GM19455 (cell line): ENCODE measurements around the gene RGS7BP.

Source experiments
- ATAC-seq: cut with Tn5 transposase; IDR thresholded peaks from one replicate; pipeline ENCODE4 v1.9.1; 2021; ENCODE audit not compliant: unreplicated experiment

Gene RGS7BP

GRCh38 chr5:64628901-64629300, 123.1 kb downstream of the RGS7BP start:
- no peak for ATAC-seq

- no peak for ATAC-seq
These were observed 124.0 kb downstream of the RGS7BP start for GRCh38 chr5:64629841-64630240.

- ATAC-seq = no peak
These were observed 126.4 kb downstream of the RGS7BP start for GRCh38 chr5:64632251-64632650.

- ATAC-seq = no peak
These were observed 129.3 kb downstream of the RGS7BP start for GRCh38 chr5:64634997-64635686.

GRCh38 chr5:64637144-64637543, 131.3 kb downstream of the RGS7BP start:
- ATAC-seq = no peak

- ATAC-seq = no peak
These were observed 132.1 kb downstream of the RGS7BP start for GRCh38 chr5:64637837-64638443.

GRCh38 chr5:64644831-64645230, 139.0 kb downstream of the RGS7BP start:
- ATAC-seq = no peak

GRCh38 chr5:64646169-64646568, 140.4 kb downstream of the RGS7BP start:
- ATAC-seq = no peak

GRCh38 chr5:64649512-64649911, 143.7 kb downstream of the RGS7BP start:
- no peak for ATAC-seq

GRCh38 chr5:64653766-64654560, 148.1 kb downstream of the RGS7BP start:
- ATAC-seq = no peak

- no peak for ATAC-seq
These were observed 148.7 kb downstream of the RGS7BP start for GRCh38 chr5:64654561-64654938.

- ATAC-seq = no peak
These were observed 149.8 kb downstream of the RGS7BP start for GRCh38 chr5:64655596-64655995.

- ATAC-seq = no peak
These were observed 153.5 kb downstream of the RGS7BP start for GRCh38 chr5:64659289-64659688.
